Activated CD4-positive, alpha-beta T cell treated with anti-CD3 and anti-CD28 coated beads, Interleukin-2, amount 50 U/mL, for 4 hours (primary cell): Measurements from ENCODE around the gene TUFT1.

Experiments
- DNase-seq, 2 experiments: peaks; one replicate each; pipeline ENCODE4 v3.0.0-alpha.2; 2020

Gene TUFT1

GRCh38 chr1:151619489-151620093, 79.5 kb downstream of the TUFT1 start:
- DNase-seq = no peak

- no peak for DNase-seq
Observed at GRCh38 chr1:151620286-151620685, 80.2 kb downstream of the TUFT1 start.

GRCh38 chr1:151621351-151621750, 81.2 kb downstream of the TUFT1 start:
- no peak for DNase-seq

- DNase-seq = no peak
Observed at GRCh38 chr1:151624783-151625182, 84.7 kb downstream of the TUFT1 start.

GRCh38 chr1:151626740-151627334, 86.7 kb downstream of the TUFT1 start:
- no peak for DNase-seq

GRCh38 chr1:151629278-151629677, 89.2 kb downstream of the TUFT1 start:
- DNase-seq = no peak
